ENCODE data around the gene CATSPER2.
"Not testable (repeated sequence)": the region's sequence is repeated elsewhere in the genome, so short reads cannot be mapped to it uniquely, and the experiment has no call there.

The CATSPER2 gene

DNA sequence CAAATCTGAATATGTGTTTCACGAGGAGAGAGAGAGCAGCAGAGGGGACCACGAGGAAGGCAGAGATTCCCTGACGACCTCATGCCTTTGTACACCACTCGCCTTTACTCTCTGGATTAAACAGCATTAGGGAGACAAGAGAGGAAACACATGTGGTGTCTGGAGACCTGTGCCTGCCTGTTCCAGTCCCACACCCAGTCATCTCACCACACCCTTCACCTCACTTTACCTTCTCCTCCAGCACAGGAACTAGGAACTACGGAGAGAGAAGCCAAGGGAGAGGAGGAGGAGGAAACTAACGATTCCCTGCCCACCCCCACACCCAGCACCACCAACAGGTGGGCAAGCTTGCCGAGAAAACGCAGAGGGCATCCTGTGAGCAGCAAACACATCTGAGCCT, 55.8 kb downstream of the CATSPER2 start:
- not testable (repeated sequence) for DNase-seq

GRCh38 chr15:43589778-43590466, 58.7 kb downstream of the CATSPER2 start, which contains the start of gene PPIP5K1:
Gene PPIP5K1 (minus strand): TSS chr15:43590208. CDS start chr15:43584504, 5,704 bp downstream.
- DNase-seq = not testable (repeated sequence)

Data from activated effector memory CD4-positive, alpha-beta T cell treated with anti-CD3 and anti-CD28 coated beads, Interleukin-2, amount 50 U/mL, for 16 hours (primary cell).